ENCODE data around the gene SENP3.

The SENP3 gene

DNA sequence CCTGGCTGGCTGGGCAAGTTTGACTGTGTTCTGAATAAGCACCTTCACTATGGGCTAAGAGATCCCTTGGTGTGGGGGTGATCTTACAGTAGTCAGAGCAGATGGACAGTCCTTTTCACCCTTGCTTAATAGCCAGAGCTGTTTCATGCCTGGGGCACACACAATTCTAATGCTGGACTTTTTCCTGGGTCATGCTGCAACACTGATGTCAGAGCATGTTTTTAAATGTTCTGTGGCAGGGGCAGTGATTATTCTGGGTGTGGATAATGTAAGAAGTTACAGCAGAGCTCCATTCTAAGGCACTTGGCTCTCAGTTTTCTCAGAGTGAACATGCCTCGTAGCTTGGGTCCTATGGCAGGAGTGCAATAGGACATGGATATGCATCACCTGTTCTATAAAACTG, 13.8 kb downstream of the SENP3 start:
- H3K4me1 Mint-ChIP-seq (ENCODE audit: low read depth in 2 of 2), result peaks cover 45 to 48% of the 10 kb centered on the region in 2 donors
- ATAC-seq (replicated peaks) (no peak), DNase-seq (no peak)
- peak overlapping the region in 1 of 2 donors; percentile 100 for H3K27ac Mint-ChIP-seq
- H3K36me3 Mint-ChIP-seq (ENCODE audit: insufficient read depth), result peaks cover 89% of the 10 kb centered on the region
- no peaks in the 10 kb centered on the region for H3K27me3 Mint-ChIP-seq
- no peaks in the 10 kb centered on the region for H3K9me3 Mint-ChIP-seq
- peak overlapping the region; percentile 18 to 98 for H3K4me3 Mint-ChIP-seq

DNA sequence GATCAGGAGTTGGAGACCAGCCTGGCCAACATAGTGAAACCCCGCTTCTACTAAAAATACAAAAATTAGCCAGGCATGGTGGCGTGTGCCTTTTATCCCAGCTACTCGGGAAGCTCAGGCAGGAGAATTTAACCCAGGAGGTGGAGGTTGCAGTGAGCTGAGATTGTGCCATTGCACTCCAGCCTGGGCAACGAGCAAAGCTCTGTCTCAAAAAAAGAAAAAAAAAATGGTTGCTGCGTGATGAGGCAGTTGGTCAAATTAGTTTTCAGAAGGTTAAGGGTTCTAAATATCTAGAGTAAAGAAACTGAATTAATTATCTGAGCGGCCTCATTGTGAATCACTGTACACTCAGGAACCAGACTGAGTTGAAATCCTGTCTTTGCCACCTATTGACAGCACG, 14.2 kb downstream of the SENP3 start:
- Mint-ChIP-seq H3K4me3 (peak overlapping the region; percentile 18 to 98), H3K36me3 (ENCODE audit: insufficient read depth) (peaks cover 87% of the 10 kb centered on the region), H3K4me1 (ENCODE audit: low read depth in 2 of 2) (peaks cover 48 to 50% of the 10 kb centered on the region in 2 donors), H3K27ac (peak overlapping the region in 1 of 2 donors; percentile 94), H3K9me3 (no peaks in the 10 kb centered on the region), H3K27me3 (no peaks in the 10 kb centered on the region)
- no peak for DNase-seq
- no peak for ATAC-seq (replicated peaks)

DNA sequence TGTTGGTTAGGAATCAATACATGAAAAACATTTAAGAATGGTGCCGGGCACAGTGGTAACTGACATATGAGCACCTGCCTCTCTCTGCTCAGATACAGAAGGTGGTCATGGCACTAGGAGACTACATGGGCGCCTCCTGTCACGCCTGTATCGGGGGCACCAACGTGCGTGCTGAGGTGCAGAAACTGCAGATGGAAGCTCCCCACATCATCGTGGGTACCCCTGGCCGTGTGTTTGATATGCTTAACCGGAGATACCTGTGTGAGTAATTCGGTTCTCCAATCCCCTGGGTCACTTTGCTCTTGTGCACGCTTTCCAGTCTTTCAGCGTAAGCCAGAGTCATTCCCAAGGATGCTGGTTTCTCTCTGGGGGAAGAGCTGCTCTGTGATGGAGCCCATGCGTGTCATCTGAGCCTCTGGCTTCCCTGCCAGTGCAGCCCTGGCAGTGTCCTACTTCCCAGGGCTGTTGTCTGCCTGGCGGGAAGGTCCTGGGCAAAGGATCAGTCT, 14.8 kb downstream of the SENP3 start:
- peak overlapping the region; percentile 6 to 25 for H3K4me3 Mint-ChIP-seq
- no peaks in the 10 kb centered on the region for H3K27me3 Mint-ChIP-seq
- peaks cover 48 to 50% of the 10 kb centered on the region in 2 donors for H3K4me1 Mint-ChIP-seq (ENCODE audit: low read depth in 2 of 2)
- H3K36me3 Mint-ChIP-seq (ENCODE audit: insufficient read depth), result peaks cover 84% of the 10 kb centered on the region
- no peaks in the 10 kb centered on the region for H3K9me3 Mint-ChIP-seq
- peak overlapping the region in 1 of 2 donors; percentile 94 for H3K27ac Mint-ChIP-seq
- DNase-seq (no peak), ATAC-seq (replicated peaks) (no peak)

GRCh38 chr17:7577327-7578199, 15.8 kb downstream of the SENP3 start:
- peaks cover 40 to 46% of the 10 kb centered on the region in 2 donors for H3K4me1 Mint-ChIP-seq (ENCODE audit: low read depth in 2 of 2)
- DNase-seq, result no peak
- peak overlapping the region; percentile 70 to 94 for H3K27ac Mint-ChIP-seq
- H3K36me3 Mint-ChIP-seq (ENCODE audit: insufficient read depth), result peaks cover 80% of the 10 kb centered on the region
- H3K27me3 Mint-ChIP-seq, result no peaks in the 10 kb centered on the region
- H3K4me3 Mint-ChIP-seq, result peak overlapping the region; percentile 28 to 29
- no peak for ATAC-seq (replicated peaks)
- H3K9me3 Mint-ChIP-seq, result no peaks in the 10 kb centered on the region

DNA sequence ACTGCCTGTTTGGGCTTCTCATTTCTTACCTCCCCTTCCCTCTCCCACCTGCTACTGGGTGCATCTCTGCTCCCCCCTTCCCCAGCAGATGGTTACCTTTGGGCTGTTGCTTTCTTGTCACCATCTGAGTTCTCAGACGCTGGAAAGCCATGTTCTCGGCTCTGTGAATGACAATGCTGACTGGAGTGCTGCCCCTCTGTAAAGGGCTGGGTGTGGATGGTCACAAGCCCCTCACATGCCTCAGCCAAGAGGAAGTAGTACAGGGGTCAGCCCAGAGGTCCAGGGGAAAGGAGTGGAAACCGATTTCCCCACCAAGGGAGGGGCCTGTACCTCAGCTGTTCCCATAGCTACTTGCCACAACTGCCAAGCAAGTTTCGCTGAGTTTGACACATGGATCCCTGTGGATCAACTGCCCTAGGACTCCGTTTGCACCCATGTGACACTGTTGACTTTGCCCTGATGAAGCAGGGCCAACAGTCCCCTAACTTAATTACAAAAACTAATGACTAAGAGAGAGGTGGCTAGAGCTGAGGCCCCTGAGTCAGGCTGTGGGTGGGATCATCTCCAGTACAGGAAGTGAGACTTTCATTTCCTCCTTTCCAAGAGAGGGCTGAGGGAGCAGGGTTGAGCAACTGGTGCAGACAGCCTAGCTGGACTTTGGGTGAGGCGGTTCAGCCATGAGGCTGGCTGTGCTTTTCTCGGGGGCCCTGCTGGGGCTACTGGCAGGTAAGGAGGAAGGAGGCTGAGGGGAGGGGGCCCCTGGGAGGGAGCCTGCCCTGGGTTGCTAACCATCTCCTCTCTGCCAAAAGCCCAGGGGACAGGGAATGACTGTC, 17.5 kb downstream of the SENP3 start, which contains the start of gene CD68:
CD68 (plus strand) TSS at position 638 of the 833 bp plus-strand sequence; CDS start at position 678, 40 bp downstream.
- peaks cover 36 to 48% of the 10 kb centered on the region in 2 donors for H3K4me1 Mint-ChIP-seq (ENCODE audit: low read depth in 2 of 2)
- peak within 1 kb of the TSS; percentile 50 to 64 for H3K4me3 Mint-ChIP-seq
- peak; percentile 27 for ATAC-seq (replicated peaks)
- H3K36me3 Mint-ChIP-seq (ENCODE audit: insufficient read depth), result peaks cover 75% of the 10 kb centered on the region
- no peaks in the 10 kb centered on the region for H3K27me3 Mint-ChIP-seq
- H3K9me3 Mint-ChIP-seq, result no peaks in the 10 kb centered on the region
- peak within 1 kb of the TSS; percentile 86 to 94 for H3K27ac Mint-ChIP-seq
- no peak for DNase-seq

GRCh38 chr17:7579834-7580603, 18.3 kb downstream of the SENP3 start:
- no peaks in the 10 kb centered on the region for H3K27me3 Mint-ChIP-seq
- H3K36me3 Mint-ChIP-seq (ENCODE audit: insufficient read depth), result peaks cover 72% of the 10 kb centered on the region
- ATAC-seq (replicated peaks) (no peak), DNase-seq (no peak)
- peak overlapping the region in 1 of 2 donors; percentile 64 for H3K4me3 Mint-ChIP-seq
- peak overlapping the region; percentile 86 to 94 for H3K27ac Mint-ChIP-seq
- H3K4me1 Mint-ChIP-seq (ENCODE audit: low read depth in 2 of 2), result peaks cover 40 to 50% of the 10 kb centered on the region in 2 donors
- no peaks in the 10 kb centered on the region for H3K9me3 Mint-ChIP-seq

DNA sequence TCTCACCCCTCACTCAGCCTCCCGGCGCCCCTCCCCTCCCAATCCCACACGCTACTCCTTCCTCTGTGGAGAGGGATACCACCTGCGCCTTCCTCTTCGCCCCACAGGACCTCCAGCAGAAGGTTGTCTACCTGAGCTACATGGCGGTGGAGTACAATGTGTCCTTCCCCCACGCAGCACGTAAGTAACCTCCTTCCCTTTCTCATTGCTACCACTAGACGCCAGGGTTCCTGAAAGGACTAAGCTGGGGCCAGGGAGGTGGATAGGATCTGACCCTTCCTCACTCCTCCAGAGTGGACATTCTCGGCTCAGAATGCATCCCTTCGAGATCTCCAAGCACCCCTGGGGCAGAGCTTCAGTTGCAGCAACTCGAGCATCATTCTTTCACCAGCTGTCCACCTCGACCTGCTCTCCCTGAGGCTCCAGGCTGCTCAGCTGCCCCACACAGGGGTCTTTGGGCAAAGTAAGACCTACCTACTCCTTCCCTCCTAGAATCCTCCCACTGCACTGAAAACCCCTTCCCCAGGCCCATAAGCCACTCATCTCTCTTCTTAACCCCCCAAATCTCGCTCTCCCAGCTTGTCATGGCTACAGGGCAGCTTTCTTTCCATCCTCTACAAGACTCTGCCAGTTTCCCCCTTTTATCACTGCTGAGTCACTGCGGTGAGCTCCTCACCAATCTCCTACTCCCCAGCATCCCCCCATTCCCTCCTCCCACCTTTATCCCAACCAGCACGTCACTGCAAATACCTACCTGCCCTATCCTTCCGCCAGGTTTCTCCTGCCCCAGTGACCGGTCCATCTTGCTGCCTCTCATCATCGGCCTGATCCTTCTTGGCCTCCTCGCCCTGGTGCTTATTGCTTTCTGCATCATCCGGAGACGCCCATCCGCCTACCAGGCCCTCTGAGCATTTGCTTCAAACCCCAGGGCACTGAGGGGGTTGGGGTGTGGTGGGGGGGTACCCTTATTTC, 19.2 kb downstream of the SENP3 start:
- Mint-ChIP-seq H3K36me3 (ENCODE audit: insufficient read depth) (peaks cover 66% of the 10 kb centered on the region), H3K9me3 (no peaks in the 10 kb centered on the region), H3K4me3 (peak overlapping the region in 1 of 2 donors; percentile 64), H3K4me1 (ENCODE audit: low read depth in 2 of 2) (peaks cover 43 to 53% of the 10 kb centered on the region in 2 donors), H3K27me3 (no peaks in the 10 kb centered on the region), H3K27ac (peak overlapping the region; percentile 14 to 94)
- DNase-seq, result no peak
- ATAC-seq (replicated peaks), result no peak

GRCh38 chr17:7582396-7583252, 20.9 kb downstream of the SENP3 start:
- Mint-ChIP-seq H3K9me3 (no peaks in the 10 kb centered on the region), H3K27ac (peak overlapping the region; percentile 92 to 96), H3K4me3 (peak overlapping the region; percentile 92), H3K36me3 (ENCODE audit: insufficient read depth) (peaks cover 50% of the 10 kb centered on the region), H3K27me3 (no peaks in the 10 kb centered on the region), H3K4me1 (ENCODE audit: low read depth in 2 of 2) (peaks cover 36 to 43% of the 10 kb centered on the region in 2 donors)
- ATAC-seq (replicated peaks) (no peak), DNase-seq (no peak)

DNA sequence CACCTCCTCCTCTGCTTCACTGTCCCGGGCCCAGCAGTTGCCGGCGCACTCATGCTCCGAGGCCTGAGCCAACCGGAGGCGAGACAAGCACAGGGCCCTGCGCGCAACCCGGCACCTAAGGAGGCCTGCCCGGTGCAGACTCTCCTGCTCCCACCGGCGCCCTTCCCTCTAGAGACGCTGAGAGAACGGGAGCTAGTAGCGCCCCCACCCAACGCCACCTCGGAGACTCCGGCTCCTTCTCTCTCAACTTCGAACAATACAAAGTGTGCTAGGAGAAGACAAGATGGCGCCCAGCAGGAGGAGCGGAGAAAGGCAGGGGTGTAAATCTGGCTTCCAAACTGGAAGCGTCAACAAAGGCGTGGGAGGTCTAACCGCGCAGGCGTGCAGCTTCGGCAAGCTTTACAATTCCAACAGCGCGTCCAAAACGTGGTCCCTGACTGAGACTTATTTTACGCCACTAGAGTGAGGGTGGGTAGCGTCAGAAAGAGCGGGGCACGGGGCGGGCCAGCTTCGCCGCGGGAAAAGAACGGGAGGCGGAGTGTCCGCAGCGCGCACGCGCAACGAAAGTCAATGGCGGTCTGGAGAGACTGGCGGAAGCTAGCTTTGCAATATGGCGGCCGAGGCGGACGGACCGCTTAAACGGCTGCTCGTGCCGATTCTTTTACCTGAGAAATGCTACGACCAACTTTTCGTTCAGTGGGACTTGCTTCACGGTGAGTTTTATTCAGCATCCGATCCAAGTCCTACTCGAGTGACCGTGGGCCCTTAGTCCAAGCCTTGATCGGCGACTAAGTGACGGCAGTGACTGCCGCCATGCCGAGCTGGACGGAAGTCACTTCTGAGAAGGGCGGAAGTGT, 21.8 kb downstream of the SENP3 start, which contains the start of gene MPDU1:
MPDU1 (plus strand) TSS at position 600 of the 857 bp plus-strand sequence; CDS start at position 611, 11 bp downstream.
- DNase-seq, result peak; percentile 92 to 93 (median 93)
- Mint-ChIP-seq H3K4me1 (ENCODE audit: low read depth in 2 of 2) (peaks cover 34 to 42% of the 10 kb centered on the region in 2 donors), H3K27ac (peak within 1 kb of the TSS; percentile 92 to 96), H3K9me3 (no peaks in the 10 kb centered on the region), H3K27me3 (no peaks in the 10 kb centered on the region), H3K36me3 (ENCODE audit: insufficient read depth) (peaks cover 48% of the 10 kb centered on the region), H3K4me3 (peak within 1 kb of the TSS; percentile 92)
- peak; percentile 83 for ATAC-seq (replicated peaks)

- Mint-ChIP-seq H3K27ac (no peak overlapping the region), H3K4me1 (ENCODE audit: low read depth in 2 of 2) (peaks cover 20 to 22% of the 10 kb centered on the region in 2 donors), H3K9me3 (no peaks in the 10 kb centered on the region)
Measured at GRCh38 chr17:7586673-7587419, 25.1 kb downstream of the SENP3 start.

More at GRCh38 chr17:7586673-7587419, 25.1 kb downstream of the SENP3 start:
- H3K4me3 Mint-ChIP-seq, result no peak overlapping the region
- DNase-seq, result no peak
- H3K27me3 Mint-ChIP-seq, result no peaks in the 10 kb centered on the region
- H3K36me3 Mint-ChIP-seq (ENCODE audit: insufficient read depth), result peaks cover 42% of the 10 kb centered on the region
- no peak for ATAC-seq (replicated peaks)

Measured in effector memory CD8-positive, alpha-beta T cell (primary cell).